ENCODE measurements around the gene PREX1. TPM values are rescaled to one million over a fixed set of nuclear protein-coding genes. Genes with fewer than 3 reads are reported as not detected.

Gene PREX1
- total and polyA plus RNA-seq, 2 of the 4 experiments (the other 2 are of a cell fraction): 0.67 to 0.72 TPM

GRCh38 chr20:48640871-48641270 lies 186.9 kb downstream of the PREX1 start:
- H3K36me3 ChIP-seq (ENCODE audit: control insufficient read depth, insufficient read depth, low read length): no peaks in the 10 kb centered on the region
- H3K14ac ChIP-seq (replicated peaks; ENCODE audit: low read depth, low read length): no peak overlapping the region
- H3K4me3 ChIP-seq (ENCODE audit: insufficient read depth, low read depth, low read length): no peak overlapping the region
- DNase-seq: no peak
- H4K91ac ChIP-seq (ENCODE audit: insufficient read depth, low read depth, low read length): no peak overlapping the region
- H2BK15ac ChIP-seq (ENCODE audit: low read depth, low read length): no peak overlapping the region
- dilution Hi-C loops (cut with HindIII; ENCODE audit: low sequenced_read_pairs, unreplicated experiment) (no loop called here), intact Hi-C loops (cut with micrococcal nuclease) (loop anchor here (5.0 kb wide), 1 partner anchor 576 kb away; the partner anchor contains the start of gene DDX27), in situ Hi-C loops (cut with MboI; ENCODE audit: low sequenced_read_pairs) (no loop called here)
- no peak overlapping the region for H4K5ac ChIP-seq (ENCODE audit: low read depth, low read length)
- no peak overlapping the region for H3K9ac ChIP-seq (ENCODE audit: low read depth, low read length)
- no peak overlapping the region for H2BK20ac ChIP-seq (ENCODE audit: low read depth, low read length)
- no peak overlapping the region for H2BK120ac ChIP-seq (ENCODE audit: low read depth, low read length)
- CTCF ChIA-PET: no interaction called here
- H3K9me3 ChIP-seq (ENCODE audit: control insufficient read depth, insufficient read depth, low read length): no peaks in the 10 kb centered on the region
- no peak overlapping the region for H3K18ac ChIP-seq (ENCODE audit: low read depth, low read length)
- H3K79me1 ChIP-seq (ENCODE audit: low read depth in 1 of 2, low read length in 2 of 2): no peaks in the 10 kb centered on the region
- no peak overlapping the region for H3K4me2 ChIP-seq (ENCODE audit: low read depth, low read length)
- ATAC-seq (ENCODE audit: low read depth): no peak
- no peak overlapping the region for H3K4ac ChIP-seq (ENCODE audit: low read depth, low read length)
- peaks cover 5% of the 10 kb centered on the region; the same call in 1 of the 2 replicates for H3K9me1 ChIP-seq (ENCODE audit: insufficient read depth, low read length)
- POLR2A ChIA-PET (ENCODE audit: unreplicated experiment): no interaction called here
- TF ChIP-seq BHLHE40 (IDR thresholded peaks at IDR 0.05; ENCODE audit: low read depth, low read length): no peak
- no peak for TF ChIP-seq RFX5 (IDR thresholded peaks at IDR 0.05; ENCODE audit: low read depth, low read length)
- no peak for TF ChIP-seq NFE2L2 (IDR thresholded peaks at IDR 0.05; ENCODE audit: low read depth, low read length)
- TF ChIP-seq MAFK (IDR thresholded peaks at IDR 0.05; ENCODE audit: low read depth, low read length): no peak
- no peak for TF ChIP-seq SMC3 (IDR thresholded peaks at IDR 0.05; ENCODE audit: low read depth, low read length)
- no peak for TF ChIP-seq MAZ (IDR thresholded peaks at IDR 0.05; ENCODE audit: borderline replicate concordance, low read depth, low read length)
- TF ChIP-seq POLR2A (IDR thresholded peaks at IDR 0.05; ENCODE audit: low read depth, low read length): no peak
- no peak for TF ChIP-seq CHD1 (IDR thresholded peaks at IDR 0.05; ENCODE audit: low read depth, low read length)
- no peak for TF ChIP-seq FOS (IDR thresholded peaks at IDR 0.05; ENCODE audit: low read depth, low read length)
- TF ChIP-seq MXI1 (IDR thresholded peaks at IDR 0.05; ENCODE audit: borderline replicate concordance, low read depth, low read length): no peak
- TF ChIP-seq CEBPB (IDR thresholded peaks at IDR 0.05; ENCODE audit: low read depth, low read length): no peak
- no peak for TF ChIP-seq RAD21 (IDR thresholded peaks at IDR 0.05; ENCODE audit: low read length)
- TF ChIP-seq USF2 (IDR thresholded peaks at IDR 0.05; ENCODE audit: low read depth, low read length): no peak
- no peak overlapping the region for H2AK9ac ChIP-seq (replicated peaks; ENCODE audit: low read depth, low read length, poor library complexity)
- 67% methylated on average over 1 of the region's 2 CpGs; no CpG with 5 or more reads in 1 of the 2 experiments for WGBS, 2 experiments (ENCODE audit: extremely low coverage in 2 of 2, insufficient read length in 1 of 2)
- no peak overlapping the region for H4K8ac ChIP-seq (ENCODE audit: low read depth in 2 of 2, low read length in 2 of 2)
- no peak overlapping the region for H2BK5ac ChIP-seq (ENCODE audit: low read depth, low read length, poor library complexity, severe bottlenecking)
- no peaks in the 10 kb centered on the region for H3K4me1 ChIP-seq (ENCODE audit: control insufficient read depth, insufficient read depth, low read length)
- no peak overlapping the region for H3K23ac ChIP-seq (ENCODE audit: low read depth, low read length)
- H3K27me3 ChIP-seq (ENCODE audit: control insufficient read depth, insufficient read depth, low read length): no peaks in the 10 kb centered on the region; the same call in 1 of the 2 replicates
- H4K20me1 ChIP-seq (ENCODE audit: insufficient read depth, low read length): peaks cover 4% of the 10 kb centered on the region; the same call in 1 of the 2 replicates
- no peak overlapping the region for H3K27ac ChIP-seq (ENCODE audit: insufficient read depth, low read length)
- BruUV-seq (replicated peaks): no TSS peak
- no peak overlapping the region for H2AFZ ChIP-seq (replicated peaks; ENCODE audit: low read length, poor library complexity)
- no peak overlapping the region for H2AK5ac ChIP-seq (ENCODE audit: low read depth, low read length)
- H3K56ac ChIP-seq (ENCODE audit: extremely low read depth, insufficient read depth, low read length): no peak overlapping the region
